ENCODE measurements around the gene PTPN22. TPM values are rescaled to one million over a fixed set of nuclear protein-coding genes. Genes with fewer than 3 reads are reported as not detected.

PTPN22 gene
- total RNA-seq, 2 experiments from 2014 or later = 27.5 to 53.5 TPM

DNA sequence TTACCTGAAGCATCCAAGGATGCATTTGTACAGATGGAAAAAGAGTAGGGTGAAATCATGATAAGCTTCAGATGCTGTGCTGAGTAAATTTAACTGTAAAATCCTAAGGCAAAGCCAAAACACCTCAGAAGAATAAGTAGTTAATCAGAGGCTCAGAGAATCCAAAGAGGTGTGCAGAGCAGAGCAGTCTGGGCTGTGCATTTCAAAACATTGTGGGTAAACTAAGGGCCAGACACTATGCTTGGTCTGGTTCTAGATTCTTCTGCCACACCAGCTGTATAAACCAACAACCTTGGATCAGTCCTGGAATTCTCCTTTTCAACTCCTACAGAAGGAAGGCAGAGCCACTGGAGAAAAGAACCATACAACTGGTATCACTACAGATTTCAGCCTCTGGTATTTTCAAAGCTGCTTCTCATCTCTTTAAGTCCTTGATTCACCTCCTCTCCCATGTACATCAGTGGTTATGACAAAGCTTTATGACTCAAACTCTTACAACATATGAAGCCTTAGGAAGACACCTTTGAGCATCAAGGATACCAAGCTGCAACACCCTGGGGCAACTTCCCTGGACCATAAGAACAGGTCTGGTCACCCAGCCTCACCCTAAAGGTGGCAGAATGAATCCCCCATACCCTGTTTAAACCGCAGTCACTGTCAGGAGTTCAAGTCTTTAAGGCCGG is 46.0 kb upstream of the PTPN22 start:
- Histone ChIP-seq H3K36me3 (ENCODE audit: insufficient read depth, low read length) (peaks cover 37% of the 10 kb centered on the region), H3K4me1 (ENCODE audit: insufficient read depth, low read length, poor library complexity, severe bottlenecking) (peaks cover 11% of the 10 kb centered on the region), H3K9me2 (ENCODE audit: insufficient read depth, low read length) (no peaks in the 10 kb centered on the region), H3K9me3 (ENCODE audit: low read length) (no peaks in the 10 kb centered on the region), H3K4me3 (ENCODE audit: low read depth, low read length, poor library complexity, severe bottlenecking) (no peak overlapping the region), H4K20me1 (ENCODE audit: insufficient read depth, low read length) (no peaks in the 10 kb centered on the region), H3K4me2 (ENCODE audit: low read length) (no peak overlapping the region), H3K27ac (ENCODE audit: low read depth, low read length, poor library complexity, severe bottlenecking) (no peak overlapping the region), H3K79me2 (ENCODE audit: insufficient read depth, low read depth, low read length) (0 out of 2 replicates have a peak, but pooled peaks cover 4% of the 10 kb centered on the region), H2AFZ (ENCODE audit: low read length) (no peak overlapping the region)
- BruUV-seq (replicated peaks) = no TSS peak
- DNase-seq (ENCODE audit: low spot score) = no peak
- TF ChIP-seq, protein P1, sequence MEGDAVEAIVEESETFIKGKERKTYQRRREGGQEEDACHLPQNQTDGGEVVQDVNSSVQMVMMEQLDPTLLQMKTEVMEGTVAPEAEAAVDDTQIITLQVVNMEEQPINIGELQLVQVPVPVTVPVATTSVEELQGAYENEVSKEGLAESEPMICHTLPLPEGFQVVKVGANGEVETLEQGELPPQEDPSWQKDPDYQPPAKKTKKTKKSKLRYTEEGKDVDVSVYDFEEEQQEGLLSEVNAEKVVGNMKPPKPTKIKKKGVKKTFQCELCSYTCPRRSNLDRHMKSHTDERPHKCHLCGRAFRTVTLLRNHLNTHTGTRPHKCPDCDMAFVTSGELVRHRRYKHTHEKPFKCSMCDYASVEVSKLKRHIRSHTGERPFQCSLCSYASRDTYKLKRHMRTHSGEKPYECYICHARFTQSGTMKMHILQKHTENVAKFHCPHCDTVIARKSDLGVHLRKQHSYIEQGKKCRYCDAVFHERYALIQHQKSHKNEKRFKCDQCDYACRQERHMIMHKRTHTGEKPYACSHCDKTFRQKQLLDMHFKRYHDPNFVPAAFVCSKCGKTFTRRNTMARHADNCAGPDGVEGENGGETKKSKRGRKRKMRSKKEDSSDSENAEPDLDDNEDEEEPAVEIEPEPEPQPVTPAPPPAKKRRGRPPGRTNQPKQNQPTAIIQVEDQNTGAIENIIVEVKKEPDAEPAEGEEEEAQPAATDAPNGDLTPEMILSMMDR (conservative IDR thresholded peaks at IDR 0.05; ENCODE audit: low read length) = no peak
- no peak for TF ChIP-seq EZH2phosphoT487 (IDR thresholded peaks at IDR 0.05; ENCODE audit: borderline replicate concordance, low read depth, low read length)
- CTCF ChIA-PET (ENCODE audit: unreplicated experiment) = interaction anchor here (0.8 kb wide), 1 partner anchor 11 kb away, joined by 3 read pairs; no protein-coding TSS in a partner anchor
- intact Hi-C loops (cut with micrococcal nuclease; ENCODE audit: unreplicated experiment) = no loop called here
- POLR2A ChIA-PET = interaction anchor here (0.5 to 1.1 kb wide), 3 partner anchors 13 to 50 kb away, joined by 3 to 5 read pairs (median 3); no protein-coding TSS in a partner anchor

- Histone ChIP-seq H3K36me3 (ENCODE audit: insufficient read depth, low read length) (peaks cover 43% of the 10 kb centered on the region), H3K4me3 (ENCODE audit: low read depth, low read length, poor library complexity, severe bottlenecking) (no peak overlapping the region), H3K27ac (ENCODE audit: low read depth, low read length, poor library complexity, severe bottlenecking) (no peak overlapping the region), H4K20me1 (ENCODE audit: insufficient read depth, low read length) (no peaks in the 10 kb centered on the region), H3K79me2 (ENCODE audit: insufficient read depth, low read depth, low read length) (0 out of 2 replicates have a peak, but pooled peaks cover 10% of the 10 kb centered on the region), H3K9me3 (ENCODE audit: low read length) (no peaks in the 10 kb centered on the region), H3K9me2 (ENCODE audit: insufficient read depth, low read length) (no peaks in the 10 kb centered on the region), H3K4me2 (ENCODE audit: low read length) (no peak overlapping the region), H2AFZ (ENCODE audit: low read length) (no peak overlapping the region), H3K4me1 (ENCODE audit: insufficient read depth, low read length, poor library complexity, severe bottlenecking) (peaks cover 11% of the 10 kb centered on the region)
- intact Hi-C loops (cut with micrococcal nuclease; ENCODE audit: unreplicated experiment) = no loop called here
- CTCF ChIA-PET (ENCODE audit: unreplicated experiment) = no interaction called here
- no TSS peak for BruUV-seq (replicated peaks)
- TF ChIP-seq, protein P1 (conservative IDR thresholded peaks at IDR 0.05; ENCODE audit: low read length) = no peak
- no peak for TF ChIP-seq EZH2phosphoT487 (IDR thresholded peaks at IDR 0.05; ENCODE audit: borderline replicate concordance, low read depth, low read length)
- POLR2A ChIA-PET = interaction anchor here (0.5 to 1.7 kb wide), 2 partner anchors 13 to 24 kb away, joined by 3 to 6 read pairs; partner anchors contain the start of genes AP4B1 and DCLRE1B
- DNase-seq (ENCODE audit: low spot score) = no peak
Measured at GRCh38 chr1:113916974-113917373, 45.5 kb upstream of the PTPN22 start.
